Loucy (cell line): ENCODE results near the gene SP140.

ENCODE experiments used
- H2AFZ ChIP-seq: fragments of 200-600 bp; sonication (generic); 2 replicates; pipeline ENCODE4 v1.6.0; 2016; ENCODE audit warnings: antibody characterized with exemption, mild to moderate bottlenecking, low read length, moderate library complexity
- H3F3A ChIP-seq: fragments of 200-600 bp; 2 replicates; pipeline ENCODE4 v1.6.0; 2016; ENCODE audit warnings: antibody characterized with exemption, low read depth, mild to moderate bottlenecking
- H3K27me3 ChIP-seq: fragments of 200-600 bp; sonication (generic); 2 replicates; pipeline ENCODE4 v1.6.1; 2014; ENCODE audit warnings: low read length, mild to moderate bottlenecking; ENCODE audit not compliant: insufficient read depth, poor library complexity, severe bottlenecking
- H3K36me3 ChIP-seq: fragments of 200-600 bp; sonication (generic); 2 replicates; pipeline ENCODE4 v1.6.1; 2016; ENCODE audit warnings: low read length; ENCODE audit not compliant: insufficient read depth
- H3K4me1 ChIP-seq: fragments of 200-600 bp; sonication (generic); 2 replicates; pipeline ENCODE4 v1.5.1; 2014; ENCODE audit warnings: low read length, mild to moderate bottlenecking; ENCODE audit not compliant: insufficient read depth, poor library complexity, severe bottlenecking
- H3K4me2 ChIP-seq: fragments of 200-600 bp; sonication (generic); 2 replicates; pipeline ENCODE4 v1.6.0; 2014; ENCODE audit warnings: antibody characterized with exemption, low read length, low read depth, mild to moderate bottlenecking; ENCODE audit not compliant: poor library complexity, severe bottlenecking
- H3K4me3 ChIP-seq: fragments of 200-600 bp; sonication (generic); 2 replicates; pipeline ENCODE4 v1.5.1; 2014; ENCODE audit warnings: low read length, mild to moderate bottlenecking, mixed read lengths; ENCODE audit not compliant: poor library complexity, severe bottlenecking
- H3K79me2 ChIP-seq: fragments of 200-600 bp; sonication (generic); 2 replicates; pipeline ENCODE4 v1.6.1; 2014; ENCODE audit warnings: low read length; ENCODE audit not compliant: insufficient read depth
- H3K9ac ChIP-seq: fragments of 200-600 bp; sonication (generic); 2 replicates; pipeline ENCODE4 v1.6.0; 2014; ENCODE audit warnings: mild to moderate bottlenecking, low read depth, low read length, moderate library complexity; ENCODE audit not compliant: poor library complexity, severe bottlenecking
- H3K9me2 ChIP-seq: fragments of 200-600 bp; sonication (generic); replicated peaks from 2 replicates; pipeline ENCODE4 v1.6.1; 2016; ENCODE audit warnings: low read depth, low read length, mixed read lengths
- H3K9me3 ChIP-seq: fragments of 200-600 bp; sonication (generic); 2 replicates; pipeline ENCODE4 v1.6.1; 2014; ENCODE audit warnings: mild to moderate bottlenecking, antibody characterized with exemption, low read length, low read depth; ENCODE audit not compliant: insufficient read depth
- H4K20me1 ChIP-seq: fragments of 200-600 bp; sonication (generic); 2 replicates; pipeline ENCODE4 v1.6.0; 2014; ENCODE audit warnings: antibody characterized with exemption, low read length, mild to moderate bottlenecking; ENCODE audit not compliant: insufficient read depth, poor library complexity, severe bottlenecking
- EZH2phosphoT487 ChIP-seq: fragments of 200-600 bp; IDR thresholded peaks from 2 replicates; pipeline ENCODE4 v1.6.1; 2018; ENCODE audit warnings: antibody characterized with exemption, mild to moderate bottlenecking, moderate library complexity, borderline replicate concordance
- TF ChIP-seq, protein P1 (sequence below): fragments of 200-600 bp; sonication (generic); conservative IDR thresholded peaks from 2 replicates; pipeline ENCODE4 v1.5.1; 2014; ENCODE audit warnings: mild to moderate bottlenecking, antibody characterized with exemption, low read length

The SP140 gene

DNA sequence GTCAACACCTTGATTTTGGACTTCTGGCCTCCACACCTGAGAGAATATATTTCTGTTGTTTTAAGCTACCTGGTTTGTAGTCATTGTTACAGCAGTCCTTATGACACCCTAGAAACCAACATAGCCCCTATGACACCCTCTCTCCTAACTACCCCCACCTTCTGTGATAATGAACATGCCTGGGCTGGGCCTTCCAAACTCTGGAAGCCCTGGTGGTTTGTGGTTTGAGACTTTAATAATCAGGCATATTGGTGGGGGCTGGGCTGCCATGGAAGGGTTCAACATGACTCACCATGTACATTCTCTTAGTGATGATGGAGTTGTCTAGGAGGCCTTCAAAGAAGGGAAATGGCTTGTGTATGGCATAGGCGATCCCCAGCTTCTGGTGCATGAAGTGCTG, 9.0 kb upstream of the SP140 start:
- H3K4me1 ChIP-seq = peaks cover 34% of the 10 kb centered on the region
- H3F3A ChIP-seq = no peaks in the 10 kb centered on the region
- H3K36me3 ChIP-seq = 0 out of 2 replicates have a peak, but pooled peaks cover 3% of the 10 kb centered on the region
- peaks cover 14% of the 10 kb centered on the region; the same call in 1 of the 2 replicates for H3K79me2 ChIP-seq
- no peaks in the 10 kb centered on the region for H3K9me2 ChIP-seq
- H3K9me3 ChIP-seq = no peaks in the 10 kb centered on the region
- H3K9ac ChIP-seq = no peak overlapping the region
- H4K20me1 ChIP-seq = no peaks in the 10 kb centered on the region
- H2AFZ ChIP-seq = no peak overlapping the region
- no peak overlapping the region for H3K4me3 ChIP-seq
- TF ChIP-seq, protein P1, sequence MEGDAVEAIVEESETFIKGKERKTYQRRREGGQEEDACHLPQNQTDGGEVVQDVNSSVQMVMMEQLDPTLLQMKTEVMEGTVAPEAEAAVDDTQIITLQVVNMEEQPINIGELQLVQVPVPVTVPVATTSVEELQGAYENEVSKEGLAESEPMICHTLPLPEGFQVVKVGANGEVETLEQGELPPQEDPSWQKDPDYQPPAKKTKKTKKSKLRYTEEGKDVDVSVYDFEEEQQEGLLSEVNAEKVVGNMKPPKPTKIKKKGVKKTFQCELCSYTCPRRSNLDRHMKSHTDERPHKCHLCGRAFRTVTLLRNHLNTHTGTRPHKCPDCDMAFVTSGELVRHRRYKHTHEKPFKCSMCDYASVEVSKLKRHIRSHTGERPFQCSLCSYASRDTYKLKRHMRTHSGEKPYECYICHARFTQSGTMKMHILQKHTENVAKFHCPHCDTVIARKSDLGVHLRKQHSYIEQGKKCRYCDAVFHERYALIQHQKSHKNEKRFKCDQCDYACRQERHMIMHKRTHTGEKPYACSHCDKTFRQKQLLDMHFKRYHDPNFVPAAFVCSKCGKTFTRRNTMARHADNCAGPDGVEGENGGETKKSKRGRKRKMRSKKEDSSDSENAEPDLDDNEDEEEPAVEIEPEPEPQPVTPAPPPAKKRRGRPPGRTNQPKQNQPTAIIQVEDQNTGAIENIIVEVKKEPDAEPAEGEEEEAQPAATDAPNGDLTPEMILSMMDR = no peak
- TF ChIP-seq EZH2phosphoT487 = no peak
- no peak overlapping the region for H3K4me2 ChIP-seq
- H3K27me3 ChIP-seq = no peaks in the 10 kb centered on the region

DNA sequence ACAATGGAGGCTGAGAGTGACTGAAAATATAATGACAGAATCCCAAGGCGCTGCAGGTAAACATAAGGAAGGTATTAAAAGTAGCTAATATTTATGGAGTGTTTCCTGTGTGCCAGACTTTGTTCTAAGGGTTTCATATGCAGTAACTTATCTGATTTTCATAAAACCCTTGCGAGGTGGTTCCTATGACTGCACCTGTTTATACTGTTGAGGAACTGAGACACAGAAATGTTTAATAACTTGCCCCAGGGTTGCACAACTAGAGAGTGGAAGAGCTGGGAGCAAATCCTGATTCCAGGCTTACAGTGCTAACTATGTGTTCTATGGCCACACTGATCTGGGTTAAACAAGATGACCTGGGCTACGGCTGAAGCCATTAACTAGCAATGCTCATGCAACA, 8.1 kb upstream of the SP140 start:
- Histone ChIP-seq H4K20me1 (no peaks in the 10 kb centered on the region), H3K9ac (peak overlapping the region; percentile 34), H3K9me2 (no peaks in the 10 kb centered on the region), H3K4me2 (peak overlapping the region; percentile 91), H2AFZ (no peak overlapping the region), H3K4me1 (peaks cover 34% of the 10 kb centered on the region), H3K9me3 (no peaks in the 10 kb centered on the region), H3F3A (no peaks in the 10 kb centered on the region), H3K27me3 (no peaks in the 10 kb centered on the region), H3K4me3 (peak overlapping the region; percentile 93), H3K79me2 (peaks cover 14% of the 10 kb centered on the region; the same call in 1 of the 2 replicates), H3K36me3 (0 out of 2 replicates have a peak, but pooled peaks cover 2% of the 10 kb centered on the region)
- TF ChIP-seq EZH2phosphoT487 = no peak
- TF ChIP-seq, protein P1 = no peak

DNA sequence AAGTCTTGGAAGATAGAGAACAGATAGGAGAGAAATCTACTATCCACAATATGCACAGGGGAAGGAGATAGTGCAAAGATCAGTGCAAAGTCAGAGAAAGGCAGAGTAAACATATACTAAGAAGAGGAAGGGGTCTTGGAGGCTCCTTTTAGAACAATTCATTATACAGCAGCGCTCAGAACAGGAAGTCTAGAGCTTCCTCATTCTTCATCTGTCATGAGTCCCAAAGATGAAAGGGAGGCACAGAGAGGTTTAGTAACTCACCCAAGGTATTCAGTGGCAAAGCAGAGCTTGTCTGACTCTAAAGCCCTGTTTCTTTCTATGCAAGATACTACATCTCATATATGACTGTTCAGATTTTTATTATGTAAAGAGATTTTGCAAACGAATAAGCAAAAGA, 7.1 kb upstream of the SP140 start:
- H2AFZ ChIP-seq = no peak overlapping the region
- no peaks in the 10 kb centered on the region for H3F3A ChIP-seq
- TF ChIP-seq EZH2phosphoT487 = no peak
- TF ChIP-seq, protein P1 = no peak
- H3K79me2 ChIP-seq = peaks cover 14% of the 10 kb centered on the region; the same call in 1 of the 2 replicates
- peak overlapping the region; percentile 93 for H3K4me3 ChIP-seq
- no peaks in the 10 kb centered on the region for H4K20me1 ChIP-seq
- no peaks in the 10 kb centered on the region for H3K27me3 ChIP-seq
- H3K9me3 ChIP-seq = no peaks in the 10 kb centered on the region
- H3K9ac ChIP-seq = peak overlapping the region; percentile 34
- H3K4me2 ChIP-seq = peak overlapping the region; percentile 91
- H3K36me3 ChIP-seq = no peaks in the 10 kb centered on the region
- H3K4me1 ChIP-seq = peaks cover 34% of the 10 kb centered on the region
- no peaks in the 10 kb centered on the region for H3K9me2 ChIP-seq
